ENCODE data around the gene DNAJC22. TPM values are rescaled to one million over a fixed set of nuclear protein-coding genes. Genes with fewer than 3 reads are reported as not detected.
A peak's percentile ranks its signal among the peaks of the same experiment; 100 is the strongest.

Gene DNAJC22
- total RNA-seq, 1 experiment from 2014 or later, result 27.7 TPM

DNA sequence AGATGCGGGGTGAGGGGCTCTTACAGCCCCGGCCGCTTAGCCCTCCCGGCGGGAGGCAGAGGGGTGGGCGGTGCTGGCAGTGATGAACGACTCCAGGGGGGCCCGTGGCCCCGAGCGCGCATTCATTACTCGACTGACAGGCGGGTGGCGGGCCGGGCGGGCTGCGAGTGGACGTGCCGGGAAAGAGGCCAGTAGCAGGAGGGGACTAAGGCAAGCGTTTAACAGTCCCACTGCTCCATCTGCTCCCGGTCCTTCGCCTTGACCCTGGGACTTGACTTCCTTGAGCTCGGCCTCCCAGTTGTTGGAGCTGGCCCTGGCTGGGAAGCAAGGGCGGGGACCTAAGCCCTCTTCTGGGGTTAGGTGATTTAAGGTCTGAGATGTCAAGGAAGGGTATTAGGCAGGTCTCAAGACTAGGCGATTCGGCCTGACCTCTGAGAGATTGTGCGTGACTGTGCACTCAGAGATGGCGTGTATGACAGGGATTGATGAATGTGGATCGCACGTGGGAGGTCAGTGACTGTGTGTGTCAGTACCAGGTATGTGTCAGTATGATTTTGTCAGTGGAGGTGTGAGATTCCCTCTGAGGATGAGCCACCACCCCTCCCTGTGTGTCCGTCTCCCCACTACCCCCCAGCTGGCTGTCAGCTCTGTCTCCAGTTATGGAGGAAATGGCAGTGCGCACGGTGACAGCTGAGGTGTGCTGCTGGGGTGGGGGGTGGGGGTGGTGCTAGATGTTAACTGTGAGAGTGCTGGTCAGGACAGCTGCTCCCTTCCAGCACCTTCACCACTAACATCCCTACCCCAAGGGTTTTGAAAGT, 3.6 kb upstream of the DNAJC22 start:
- no peak for DNase-seq (ENCODE audit: low read depth, low spot score)
- peak overlapping the region; percentile 78 for H3K4me2 ChIP-seq (ENCODE audit: low read length)
- ChIA-PET RAD21 (ENCODE audit: low non-redundant PET in 1 of 2, low total read pairs in 2 of 2, uncharacterized antibody in 2 of 2, unreplicated experiment in 2 of 2) (interaction anchor here in 1 of 2 experiments (1.3 kb wide), 1 partner anchor 11 kb away, joined by 4 read pairs; no protein-coding TSS in a partner anchor), CTCF (interaction anchor here (0.6 to 3.0 kb wide), 14 partner anchors 10 to 238 kb away, joined by 3 to 45 read pairs (median 6); partner anchors contain the start of gene TROAP), POLR2A (interaction anchor here (0.6 to 1.4 kb wide), 4 partner anchors 9 to 811 kb away, joined by 3 read pairs; no protein-coding TSS in a partner anchor)
- no TSS peak for BruUV-seq (replicated peaks)
- peak overlapping the region; percentile 94 for H2AFZ ChIP-seq (ENCODE audit: low read depth, low read length, poor library complexity, severe bottlenecking)
- peak overlapping the region; percentile 46 for H3K9ac ChIP-seq (ENCODE audit: low read length)
- TF ChIP-seq, protein P1, sequence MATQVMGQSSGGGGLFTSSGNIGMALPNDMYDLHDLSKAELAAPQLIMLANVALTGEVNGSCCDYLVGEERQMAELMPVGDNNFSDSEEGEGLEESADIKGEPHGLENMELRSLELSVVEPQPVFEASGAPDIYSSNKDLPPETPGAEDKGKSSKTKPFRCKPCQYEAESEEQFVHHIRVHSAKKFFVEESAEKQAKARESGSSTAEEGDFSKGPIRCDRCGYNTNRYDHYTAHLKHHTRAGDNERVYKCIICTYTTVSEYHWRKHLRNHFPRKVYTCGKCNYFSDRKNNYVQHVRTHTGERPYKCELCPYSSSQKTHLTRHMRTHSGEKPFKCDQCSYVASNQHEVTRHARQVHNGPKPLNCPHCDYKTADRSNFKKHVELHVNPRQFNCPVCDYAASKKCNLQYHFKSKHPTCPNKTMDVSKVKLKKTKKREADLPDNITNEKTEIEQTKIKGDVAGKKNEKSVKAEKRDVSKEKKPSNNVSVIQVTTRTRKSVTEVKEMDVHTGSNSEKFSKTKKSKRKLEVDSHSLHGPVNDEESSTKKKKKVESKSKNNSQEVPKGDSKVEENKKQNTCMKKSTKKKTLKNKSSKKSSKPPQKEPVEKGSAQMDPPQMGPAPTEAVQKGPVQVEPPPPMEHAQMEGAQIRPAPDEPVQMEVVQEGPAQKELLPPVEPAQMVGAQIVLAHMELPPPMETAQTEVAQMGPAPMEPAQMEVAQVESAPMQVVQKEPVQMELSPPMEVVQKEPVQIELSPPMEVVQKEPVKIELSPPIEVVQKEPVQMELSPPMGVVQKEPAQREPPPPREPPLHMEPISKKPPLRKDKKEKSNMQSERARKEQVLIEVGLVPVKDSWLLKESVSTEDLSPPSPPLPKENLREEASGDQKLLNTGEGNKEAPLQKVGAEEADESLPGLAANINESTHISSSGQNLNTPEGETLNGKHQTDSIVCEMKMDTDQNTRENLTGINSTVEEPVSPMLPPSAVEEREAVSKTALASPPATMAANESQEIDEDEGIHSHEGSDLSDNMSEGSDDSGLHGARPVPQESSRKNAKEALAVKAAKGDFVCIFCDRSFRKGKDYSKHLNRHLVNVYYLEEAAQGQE (IDR thresholded peaks at IDR 0.05; ENCODE audit: low read depth), result no peak
- TF ChIP-seq SP1 (IDR thresholded peaks at IDR 0.05; ENCODE audit: low read depth) (no peak), SRF (IDR thresholded peaks at IDR 0.05; ENCODE audit: low read depth) (no peak), JUND (IDR thresholded peaks at IDR 0.05) (no peak), YY1 (IDR thresholded peaks at IDR 0.05; ENCODE audit: extremely low read depth, insufficient replicate concordance, low read depth, low read length) (no peak), EZH2phosphoT487 (IDR thresholded peaks at IDR 0.05; ENCODE audit: borderline replicate concordance) (no peak), POLR2A (IDR thresholded peaks at IDR 0.05; ENCODE audit: borderline replicate concordance, extremely low read depth, insufficient read depth, insufficient read length) (no peak), ELF1 (IDR thresholded peaks at IDR 0.05; ENCODE audit: borderline replicate concordance, low read depth) (no peak), EZH2 (IDR thresholded peaks at IDR 0.05) (no peak), EGR1 (IDR thresholded peaks at IDR 0.05; ENCODE audit: low read depth) (no peak), TCF7L2 (IDR thresholded peaks at IDR 0.05; ENCODE audit: borderline replicate concordance, extremely low read depth, insufficient read depth, insufficient read length) (no peak), FOSL1 (IDR thresholded peaks at IDR 0.05; ENCODE audit: low read depth) (no peak)
- TF ChIP-seq, protein P2, sequence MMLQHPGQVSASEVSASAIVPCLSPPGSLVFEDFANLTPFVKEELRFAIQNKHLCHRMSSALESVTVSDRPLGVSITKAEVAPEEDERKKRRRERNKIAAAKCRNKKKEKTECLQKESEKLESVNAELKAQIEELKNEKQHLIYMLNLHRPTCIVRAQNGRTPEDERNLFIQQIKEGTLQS (IDR thresholded peaks at IDR 0.05), result no peak
- TF ChIP-seq, protein P3, sequence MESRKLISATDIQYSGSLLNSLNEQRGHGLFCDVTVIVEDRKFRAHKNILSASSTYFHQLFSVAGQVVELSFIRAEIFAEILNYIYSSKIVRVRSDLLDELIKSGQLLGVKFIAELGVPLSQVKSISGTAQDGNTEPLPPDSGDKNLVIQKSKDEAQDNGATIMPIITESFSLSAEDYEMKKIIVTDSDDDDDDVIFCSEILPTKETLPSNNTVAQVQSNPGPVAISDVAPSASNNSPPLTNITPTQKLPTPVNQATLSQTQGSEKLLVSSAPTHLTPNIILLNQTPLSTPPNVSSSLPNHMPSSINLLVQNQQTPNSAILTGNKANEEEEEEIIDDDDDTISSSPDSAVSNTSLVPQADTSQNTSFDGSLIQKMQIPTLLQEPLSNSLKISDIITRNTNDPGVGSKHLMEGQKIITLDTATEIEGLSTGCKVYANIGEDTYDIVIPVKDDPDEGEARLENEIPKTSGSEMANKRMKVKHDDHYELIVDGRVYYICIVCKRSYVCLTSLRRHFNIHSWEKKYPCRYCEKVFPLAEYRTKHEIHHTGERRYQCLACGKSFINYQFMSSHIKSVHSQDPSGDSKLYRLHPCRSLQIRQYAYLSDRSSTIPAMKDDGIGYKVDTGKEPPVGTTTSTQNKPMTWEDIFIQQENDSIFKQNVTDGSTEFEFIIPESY (IDR thresholded peaks at IDR 0.05; ENCODE audit: extremely low read depth, insufficient replicate concordance, low read length), result no peak
- TF ChIP-seq, protein P4, sequence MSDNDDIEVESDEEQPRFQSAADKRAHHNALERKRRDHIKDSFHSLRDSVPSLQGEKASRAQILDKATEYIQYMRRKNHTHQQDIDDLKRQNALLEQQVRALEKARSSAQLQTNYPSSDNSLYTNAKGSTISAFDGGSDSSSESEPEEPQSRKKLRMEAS (IDR thresholded peaks at IDR 0.05), result no peak
- H3K9me3 ChIP-seq (ENCODE audit: control insufficient read depth in 1 of 2, insufficient read depth in 1 of 2, low read depth in 1 of 2, low read length in 2 of 2), result no peaks in the 10 kb centered on the region
- no peaks in the 10 kb centered on the region for H3K27me3 ChIP-seq (ENCODE audit: insufficient read depth, low read length)
- peak; percentile 2; the same call in 1 of the 2 replicates for ATAC-seq
- H3K4me3 ChIP-seq (replicated peaks in 1 of 2; ENCODE audit: low read depth in 1 of 2, low read length in 2 of 2), result peak overlapping the region; percentile 35 to 47
- H3K79me2 ChIP-seq (ENCODE audit: insufficient read depth, low read length), result no peaks in the 10 kb centered on the region
- H3K9me2 ChIP-seq (ENCODE audit: insufficient read depth), result no peaks in the 10 kb centered on the region
- H3K36me3 ChIP-seq (ENCODE audit: control insufficient read depth in 1 of 2, insufficient read depth in 2 of 2, low read length in 2 of 2), result no peaks in the 10 kb centered on the region
- H3K4me1 ChIP-seq (ENCODE audit: control insufficient read depth in 1 of 2, insufficient read depth in 2 of 2, low read length in 2 of 2), result peaks cover 34 to 65% of the 10 kb centered on the region in 2 experiments
- intact Hi-C loops (cut with micrococcal nuclease), result loop anchor here (1.0 to 2.0 kb wide), 3 partner anchors 44 to 78 kb away; partner anchors contain the start of gene TUBA1C
- H3K27ac ChIP-seq (ENCODE audit: low read depth, low read length), result peak overlapping the region; percentile 28; the same call in 1 of the 2 replicates
- H4K20me1 ChIP-seq (ENCODE audit: insufficient read depth), result no peaks in the 10 kb centered on the region
